K562 (cell line): ENCODE results near the gene WASL. TPM values are rescaled to one million over a fixed set of nuclear protein-coding genes. Genes with fewer than 3 reads are reported as not detected.

Experiments used
- CBX2 ChIP-seq: fragments of 200-600 bp; sonication (generic); IDR thresholded peaks from one replicate; pipeline ENCODE4 v1.6.1; 2012; ENCODE audit warnings: mild to moderate bottlenecking, low read length, inconsistent platforms; ENCODE audit not compliant: insufficient read depth, poor library complexity, severe bottlenecking
- CREM ChIP-seq: IDR thresholded peaks from 2 replicates; pipeline ENCODE4 v1.6.1; 2014; ENCODE audit warnings: antibody characterized with exemption, low read depth
- E4F1 ChIP-seq: fragments of 250-450 bp; sonication (Bioruptor Pico); IDR thresholded peaks from 2 replicates; pipeline ENCODE4 v1.5.0; 2021; ENCODE audit warnings: mild to moderate bottlenecking, borderline replicate concordance
- HDGF ChIP-seq: fragments of 450-650 bp; IDR thresholded peaks from 2 replicates; pipeline ENCODE4 v1.6.1; 2016
- HNRNPK ChIP-seq: fragments of 200-400 bp; formaldehyde crosslinking; IDR thresholded peaks from one replicate; pipeline ENCODE4 v1.6.1; 2018; ENCODE audit warnings: mild to moderate bottlenecking, low read depth, low read length; ENCODE audit not compliant: poor library complexity, severe bottlenecking
- ID3 ChIP-seq, 2 experiments: fragments of 250-450 bp in 1 of 2; fragments of 450-650 bp in 1 of 2; sonication (Bioruptor Pico) in 1 of 2; IDR thresholded peaks; 2 replicates each; pipeline versions ENCODE4 v1.6.1 to v1.8.0; 2016 to 2021; ENCODE audit warnings: mild to moderate bottlenecking in 2 of 2, moderate library complexity in 2 of 2, missing compliant biosample characterization in 1 of 2, missing genetic modification characterization in 1 of 2
- PCBP2 ChIP-seq: fragments of 200-400 bp; formaldehyde crosslinking; IDR thresholded peaks from 2 replicates; pipeline ENCODE4 v1.6.1; 2018; ENCODE audit warnings: low read length, low read depth, mild to moderate bottlenecking, moderate library complexity; ENCODE audit not compliant: poor library complexity, severe bottlenecking
- SAFB ChIP-seq: fragments of 200-400 bp; formaldehyde crosslinking; IDR thresholded peaks from 2 replicates; pipeline ENCODE4 v1.6.1; 2017; ENCODE audit warnings: low read depth, low read length, borderline replicate concordance
- SLC30A9 ChIP-seq: fragments of 250-450 bp; sonication (Bioruptor Pico); IDR thresholded peaks from 2 replicates; pipeline ENCODE4 v1.8.0; 2022; ENCODE audit warnings: mild to moderate bottlenecking, moderate library complexity
- THRA ChIP-seq: fragments of 450-650 bp; IDR thresholded peaks from 2 replicates; pipeline ENCODE4 v1.6.1; 2017; ENCODE audit warnings: mild to moderate bottlenecking, moderate library complexity
- XRCC4 ChIP-seq: IDR thresholded peaks from one replicate; pipeline ENCODE4 v1.6.1; 2011; ENCODE audit not compliant: insufficient read depth, insufficient read length; ENCODE audit errors: extremely low read depth
- polyA plus RNA-seq, 8 experiments: library from polyadenylated mRNA; depleted of rRNA in 4 of 8; stranded (reverse) in 5 of 8; unstranded in 3 of 8; fragments of >200 nt; fragmentation: Nextera tagmentation in 2 of 8; fragmentation: Illumina TruSeq in 1 of 8; extraction: Ambion mirVana in 2 of 8; extraction: Trizol in 1 of 8; gene quantifications; 2 replicates each; pipeline versions ENCODE4 v1.2.1 to v1.2.3, GENCODE V29; 2011 to 2014; ENCODE audit warnings: inconsistent platforms in 1 of 8, missing spikeins in 1 of 8
- total RNA-seq, 7 experiments: library from RNA; depleted of rRNA in 6 of 7; stranded (reverse); fragments of >200 nt in 6 of 7; fragmentation: Illumina TruSeq in 2 of 7; extraction: Trizol in 2 of 7; gene quantifications; 2 replicates each; pipeline versions ENCODE4 v1.2.1 to v1.2.3, GENCODE V29; 2011 to 2021; ENCODE audit warnings: low replicate concordance in 1 of 7
- TF ChIP-seq, protein P1 (sequence below): conservative IDR thresholded peaks from 2 replicates; pipeline ENCODE4 v1.6.1; 2011; ENCODE audit warnings: low read depth, mild to moderate bottlenecking, low read length; ENCODE audit not compliant: control insufficient read depth
- TF ChIP-seq, protein P2 (sequence below): sonication (generic); formaldehyde crosslinking; IDR thresholded peaks from 2 replicates; pipeline ENCODE4 v1.8.0; 2023; ENCODE audit warnings: missing genetic modification reagents, mild to moderate bottlenecking, borderline replicate concordance
- TF ChIP-seq, protein P3 (sequence below): fragments of 250-450 bp; sonication (Bioruptor Pico); IDR thresholded peaks from 2 replicates; pipeline ENCODE4 v1.5.1; 2021; ENCODE audit warnings: mild to moderate bottlenecking

Gene WASL
- total and polyA plus RNA-seq, 9 of the 15 experiments (the other 6 are each of a cell fraction or from before 2014, with no cell fraction given), result 3.2 to 13.9 (median 8.3) TPM

GRCh38 chr7:123757095-123757494 is 8.3 kb upstream of the WASL start (continued):
- TF ChIP-seq, protein P1, sequence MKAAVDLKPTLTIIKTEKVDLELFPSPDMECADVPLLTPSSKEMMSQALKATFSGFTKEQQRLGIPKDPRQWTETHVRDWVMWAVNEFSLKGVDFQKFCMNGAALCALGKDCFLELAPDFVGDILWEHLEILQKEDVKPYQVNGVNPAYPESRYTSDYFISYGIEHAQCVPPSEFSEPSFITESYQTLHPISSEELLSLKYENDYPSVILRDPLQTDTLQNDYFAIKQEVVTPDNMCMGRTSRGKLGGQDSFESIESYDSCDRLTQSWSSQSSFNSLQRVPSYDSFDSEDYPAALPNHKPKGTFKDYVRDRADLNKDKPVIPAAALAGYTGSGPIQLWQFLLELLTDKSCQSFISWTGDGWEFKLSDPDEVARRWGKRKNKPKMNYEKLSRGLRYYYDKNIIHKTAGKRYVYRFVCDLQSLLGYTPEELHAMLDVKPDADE, result no peak
- TF ChIP-seq THRA (no peak), SLC30A9 (CRISPR knock-in tag) (no peak), SAFB (no peak), ID3 (CRISPR knock-in tag; IDR thresholded peaks at IDR 0.05) (no peak), ID3 (tag; IDR thresholded peaks at IDR 0.05) (no peak), XRCC4 (no peak), CBX2 (no peak), HNRNPK (no peak), CREM (no peak), E4F1 (no peak), PCBP2 (no peak), HDGF (no peak)
- TF ChIP-seq, protein P2, sequence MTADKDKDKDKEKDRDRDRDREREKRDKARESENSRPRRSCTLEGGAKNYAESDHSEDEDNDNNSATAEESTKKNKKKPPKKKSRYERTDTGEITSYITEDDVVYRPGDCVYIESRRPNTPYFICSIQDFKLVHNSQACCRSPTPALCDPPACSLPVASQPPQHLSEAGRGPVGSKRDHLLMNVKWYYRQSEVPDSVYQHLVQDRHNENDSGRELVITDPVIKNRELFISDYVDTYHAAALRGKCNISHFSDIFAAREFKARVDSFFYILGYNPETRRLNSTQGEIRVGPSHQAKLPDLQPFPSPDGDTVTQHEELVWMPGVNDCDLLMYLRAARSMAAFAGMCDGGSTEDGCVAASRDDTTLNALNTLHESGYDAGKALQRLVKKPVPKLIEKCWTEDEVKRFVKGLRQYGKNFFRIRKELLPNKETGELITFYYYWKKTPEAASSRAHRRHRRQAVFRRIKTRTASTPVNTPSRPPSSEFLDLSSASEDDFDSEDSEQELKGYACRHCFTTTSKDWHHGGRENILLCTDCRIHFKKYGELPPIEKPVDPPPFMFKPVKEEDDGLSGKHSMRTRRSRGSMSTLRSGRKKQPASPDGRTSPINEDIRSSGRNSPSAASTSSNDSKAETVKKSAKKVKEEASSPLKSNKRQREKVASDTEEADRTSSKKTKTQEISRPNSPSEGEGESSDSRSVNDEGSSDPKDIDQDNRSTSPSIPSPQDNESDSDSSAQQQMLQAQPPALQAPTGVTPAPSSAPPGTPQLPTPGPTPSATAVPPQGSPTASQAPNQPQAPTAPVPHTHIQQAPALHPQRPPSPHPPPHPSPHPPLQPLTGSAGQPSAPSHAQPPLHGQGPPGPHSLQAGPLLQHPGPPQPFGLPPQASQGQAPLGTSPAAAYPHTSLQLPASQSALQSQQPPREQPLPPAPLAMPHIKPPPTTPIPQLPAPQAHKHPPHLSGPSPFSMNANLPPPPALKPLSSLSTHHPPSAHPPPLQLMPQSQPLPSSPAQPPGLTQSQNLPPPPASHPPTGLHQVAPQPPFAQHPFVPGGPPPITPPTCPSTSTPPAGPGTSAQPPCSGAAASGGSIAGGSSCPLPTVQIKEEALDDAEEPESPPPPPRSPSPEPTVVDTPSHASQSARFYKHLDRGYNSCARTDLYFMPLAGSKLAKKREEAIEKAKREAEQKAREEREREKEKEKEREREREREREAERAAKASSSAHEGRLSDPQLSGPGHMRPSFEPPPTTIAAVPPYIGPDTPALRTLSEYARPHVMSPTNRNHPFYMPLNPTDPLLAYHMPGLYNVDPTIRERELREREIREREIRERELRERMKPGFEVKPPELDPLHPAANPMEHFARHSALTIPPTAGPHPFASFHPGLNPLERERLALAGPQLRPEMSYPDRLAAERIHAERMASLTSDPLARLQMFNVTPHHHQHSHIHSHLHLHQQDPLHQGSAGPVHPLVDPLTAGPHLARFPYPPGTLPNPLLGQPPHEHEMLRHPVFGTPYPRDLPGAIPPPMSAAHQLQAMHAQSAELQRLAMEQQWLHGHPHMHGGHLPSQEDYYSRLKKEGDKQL, result no peak
- TF ChIP-seq, protein P3, sequence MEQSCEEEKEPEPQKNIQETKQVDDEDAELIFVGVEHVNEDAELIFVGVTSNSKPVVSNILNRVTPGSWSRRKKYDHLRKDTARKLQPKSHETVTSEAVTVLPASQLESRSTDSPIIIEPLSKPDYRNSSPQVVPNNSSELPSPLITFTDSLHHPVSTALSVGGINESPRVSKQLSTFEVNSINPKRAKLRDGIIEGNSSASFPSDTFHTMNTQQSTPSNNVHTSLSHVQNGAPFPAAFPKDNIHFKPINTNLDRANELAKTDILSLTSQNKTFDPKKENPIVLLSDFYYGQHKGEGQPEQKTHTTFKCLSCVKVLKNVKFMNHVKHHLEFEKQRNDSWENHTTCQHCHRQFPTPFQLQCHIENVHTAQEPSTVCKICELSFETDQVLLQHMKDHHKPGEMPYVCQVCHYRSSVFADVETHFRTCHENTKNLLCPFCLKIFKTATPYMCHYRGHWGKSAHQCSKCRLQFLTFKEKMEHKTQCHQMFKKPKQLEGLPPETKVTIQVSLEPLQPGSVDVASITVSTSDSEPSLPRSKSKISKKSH (CRISPR knock-in tag), result no peak
